IMR-90 (cell line): ENCODE measurements around the gene MINDY2. TPM values are rescaled to one million over a fixed set of nuclear protein-coding genes. Genes with fewer than 3 reads are reported as not detected.

Source experiments
- ATAC-seq: fragments of 200-7000 bp; cut with Tn5 transposase; 2 replicates; pipeline ENCODE4 v1.9.1; 2020; ENCODE audit warnings: low read depth, mild to moderate bottlenecking, moderate library complexity
- BruUV-seq: library from RNA; stranded (reverse); fragments of 400-500 nt; replicated peaks from 2 replicates; lab custom pipeline; 2021; lab: Mats Ljungman, UMichigan
- CTCF ChIA-PET: fragments of 300-600 bp; formaldehyde crosslinking; extraction: SDS; loops from one replicate; lab custom pipeline; 2021; ENCODE audit warnings: antibody characterized with exemption; lab: Yijun Ruan, JAX
- POLR2A ChIA-PET: fragments of 300-600 bp; sonication (Branson Sonifier 250); formaldehyde crosslinking; loops from one replicate; lab custom pipeline; 2022; ENCODE audit warnings: antibody characterized with exemption; ENCODE audit not compliant: unreplicated experiment; lab: Charles Lee
- DNase-seq: peaks from one replicate; pipeline ENCODE4 v3.0.0; 2013
- H2AFZ ChIP-seq: replicated peaks from 2 replicates; pipeline ENCODE3; 2013; ENCODE audit warnings: low read length, mild to moderate bottlenecking; ENCODE audit not compliant: poor library complexity
- H2AK5ac ChIP-seq: 2 replicates; pipeline ENCODE4 v1.6.1; 2013; ENCODE audit warnings: low read depth, low read length, inconsistent platforms
- H2AK9ac ChIP-seq: replicated peaks from 2 replicates; pipeline ENCODE3; 2013; ENCODE audit warnings: mild to moderate bottlenecking, low read depth, low read length, moderate library complexity; ENCODE audit not compliant: poor library complexity
- H2BK120ac ChIP-seq: 2 replicates; pipeline ENCODE4 v1.6.1; 2013; ENCODE audit warnings: low read depth, low read length, inconsistent platforms
- H2BK15ac ChIP-seq: 3 replicates; pipeline ENCODE4 v1.6.1; 2013; ENCODE audit warnings: low read depth, low read length, inconsistent platforms
- H2BK20ac ChIP-seq: 2 replicates; pipeline ENCODE4 v1.6.1; 2013; ENCODE audit warnings: low read depth, mild to moderate bottlenecking, inconsistent platforms, low read length, moderate library complexity
- H2BK5ac ChIP-seq: 2 replicates; pipeline ENCODE4 v1.6.1; 2013; ENCODE audit warnings: mild to moderate bottlenecking, low read depth, low read length, inconsistent platforms; ENCODE audit not compliant: poor library complexity, severe bottlenecking
- H3K14ac ChIP-seq: replicated peaks from 2 replicates; pipeline ENCODE4 v1.6.1; 2013; ENCODE audit warnings: low read depth, low read length, inconsistent platforms
- H3K18ac ChIP-seq: 2 replicates; pipeline ENCODE4 v1.6.1; 2013; ENCODE audit warnings: low read depth, low read length, control low read depth
- H3K23ac ChIP-seq: 2 replicates; pipeline ENCODE4 v1.6.1; 2013; ENCODE audit warnings: low read depth, low read length, inconsistent platforms
- H3K27ac ChIP-seq: 2 replicates; pipeline ENCODE4 v1.5.1; 2013; ENCODE audit warnings: mild to moderate bottlenecking, control low read depth, low read length; ENCODE audit not compliant: insufficient read depth
- H3K27me3 ChIP-seq: 2 replicates; pipeline ENCODE4 v1.6.1; 2013; ENCODE audit warnings: low read length; ENCODE audit not compliant: control insufficient read depth, insufficient read depth
- H3K36me3 ChIP-seq: 2 replicates; pipeline ENCODE4 v1.6.1; 2013; ENCODE audit warnings: low read length, mixed read lengths; ENCODE audit not compliant: control insufficient read depth, insufficient read depth
- H3K4ac ChIP-seq: 2 replicates; pipeline ENCODE4 v1.6.1; 2013; ENCODE audit warnings: low read depth, low read length, inconsistent platforms
- H3K4me1 ChIP-seq: 2 replicates; pipeline ENCODE4 v1.6.1; 2013; ENCODE audit warnings: low read length, mixed read lengths; ENCODE audit not compliant: control insufficient read depth, insufficient read depth
- H3K4me2 ChIP-seq: 2 replicates; pipeline ENCODE4 v1.6.1; 2013; ENCODE audit warnings: low read depth, mild to moderate bottlenecking, control low read depth, low read length, moderate library complexity
- H3K4me3 ChIP-seq: 2 replicates; pipeline ENCODE4 v1.5.1; 2013; ENCODE audit warnings: low read depth, mild to moderate bottlenecking, control low read depth, low read length, moderate library complexity; ENCODE audit not compliant: insufficient read depth
- H3K56ac ChIP-seq: 2 replicates; pipeline ENCODE4 v1.6.1; 2013; ENCODE audit warnings: low read length, inconsistent platforms; ENCODE audit not compliant: insufficient read depth; ENCODE audit errors: extremely low read depth
- H3K79me1 ChIP-seq, 2 experiments: 2 replicates each; pipeline ENCODE4 v1.6.1; 2013; ENCODE audit warnings: low read length in 2 of 2, inconsistent platforms in 1 of 2, low read depth in 1 of 2
- H3K9ac ChIP-seq: 2 replicates; pipeline ENCODE4 v1.6.1; 2013; ENCODE audit warnings: low read depth, low read length, control low read depth
- H3K9me1 ChIP-seq: 2 replicates; pipeline ENCODE4 v1.6.1; 2013; ENCODE audit warnings: low read length, inconsistent platforms; ENCODE audit not compliant: insufficient read depth
- H3K9me3 ChIP-seq: 2 replicates; pipeline ENCODE4 v1.6.1; 2013; ENCODE audit warnings: low read length; ENCODE audit not compliant: control insufficient read depth, insufficient read depth
- H4K20me1 ChIP-seq: 2 replicates; pipeline ENCODE4 v1.6.1; 2013; ENCODE audit warnings: low read length, inconsistent platforms; ENCODE audit not compliant: insufficient read depth
- H4K5ac ChIP-seq: 2 replicates; pipeline ENCODE4 v1.6.1; 2013; ENCODE audit warnings: mild to moderate bottlenecking, low read depth, low read length, control low read depth
- H4K8ac ChIP-seq, 2 experiments: 2 replicates each; pipeline ENCODE4 v1.6.1; 2013; ENCODE audit warnings: low read depth in 2 of 2, low read length in 2 of 2, control low read depth in 1 of 2, inconsistent platforms in 1 of 2
- H4K91ac ChIP-seq: 2 replicates; pipeline ENCODE4 v1.6.1; 2013; ENCODE audit warnings: low read depth, low read length, inconsistent platforms; ENCODE audit not compliant: insufficient read depth
- BHLHE40 ChIP-seq: fragments of 150-350 bp; IDR thresholded peaks from 2 replicates; pipeline ENCODE4 v1.6.1; 2016; ENCODE audit warnings: mild to moderate bottlenecking, low read depth, low read length
- ELK1 ChIP-seq: fragments of 150-350 bp; IDR thresholded peaks from 2 replicates; pipeline ENCODE4 v1.6.1; 2016; ENCODE audit warnings: low read depth, mild to moderate bottlenecking, low read length, moderate library complexity, borderline replicate concordance
- FOS ChIP-seq: fragments of 150-350 bp; IDR thresholded peaks from 2 replicates; pipeline ENCODE4 v1.6.1; 2016; ENCODE audit warnings: low read depth, low read length
- MAFK ChIP-seq: IDR thresholded peaks from 2 replicates; pipeline ENCODE4 v1.6.1; 2012; ENCODE audit warnings: low read depth, low read length, improper control_type of control experiment
- MAZ ChIP-seq: IDR thresholded peaks from 2 replicates; pipeline ENCODE4 v1.6.1; 2012; ENCODE audit warnings: low read depth, mild to moderate bottlenecking, low read length, improper control_type of control experiment, moderate library complexity, borderline replicate concordance
- RAD21 ChIP-seq: IDR thresholded peaks from 2 replicates; pipeline ENCODE4 v1.6.1; 2012; ENCODE audit warnings: low read length, improper control_type of control experiment
- RCOR1 ChIP-seq: IDR thresholded peaks from 2 replicates; pipeline ENCODE4 v1.6.1; 2012; ENCODE audit warnings: mild to moderate bottlenecking, low read length, improper control_type of control experiment; ENCODE audit not compliant: insufficient replicate concordance
- SMC3 ChIP-seq: fragments of 150-350 bp; IDR thresholded peaks from 2 replicates; pipeline ENCODE4 v1.6.1; 2016; ENCODE audit warnings: low read depth, mild to moderate bottlenecking, antibody characterized with exemption, low read length, moderate library complexity
- USF2 ChIP-seq: fragments of 150-350 bp; IDR thresholded peaks from 2 replicates; pipeline ENCODE4 v1.6.1; 2017; ENCODE audit warnings: mild to moderate bottlenecking, antibody characterized with exemption, low read length, low read depth
- WGBS, 2 experiments: methylation state at CpG; one replicate each; pipeline versions ENCODE4 v1.1.5 to v1.1.7; 2013; ENCODE audit warnings: missing lambda C conversion rate in 2 of 2; ENCODE audit not compliant: insufficient read length in 1 of 2; ENCODE audit errors: extremely low coverage in 2 of 2; 5-methylcytosine and 5-hydroxymethylcytosine counted together
- dilution Hi-C: fragments of 300-500 bp; cut with HindIII; formaldehyde crosslinking; loops from one replicate; pipeline ENCODE4 v1.14.3; 2018; ENCODE audit warnings: low sequenced_read_pairs; ENCODE audit not compliant: unreplicated experiment
- in situ Hi-C: fragments of 300-500 bp; cut with MboI; formaldehyde crosslinking; loops from 3 replicates; pipeline ENCODE4 v1.14.3; 2019; ENCODE audit warnings: low sequenced_read_pairs, inconsistent platforms, mixed read lengths
- intact Hi-C: fragments of 100-400 bp; cut with micrococcal nuclease; formaldehyde crosslinking; loops from 2 replicates; pipeline ENCODE4 v1.10.0; 2022
- polyA plus RNA-seq, 3 experiments: library from polyadenylated mRNA; depleted of rRNA; stranded (reverse); fragments of >200 nt; gene quantifications; 2 replicates each; pipeline ENCODE4 v1.2.3, GENCODE V29; 2012; ENCODE audit warnings: low replicate concordance in 1 of 3
- total RNA-seq: library from RNA; depleted of rRNA; stranded (reverse); fragments of >200 nt; gene quantifications from 2 replicates; pipeline ENCODE4 v1.2.3, GENCODE V29; 2012

MINDY2 gene
- total and polyA plus RNA-seq, 2 of the 4 experiments (the other 2 are of a cell fraction) = 4.0 to 9.3 TPM

GRCh38 chr15:58882243-58882642 is 111.1 kb downstream of the MINDY2 start:
- Histone ChIP-seq H3K18ac (no peak overlapping the region), H3K4me1 (no peaks in the 10 kb centered on the region), H3K9ac (no peak overlapping the region), H2BK20ac (no peak overlapping the region), H4K20me1 (no peaks in the 10 kb centered on the region; the same call in 1 of the 2 replicates), H2AK5ac (no peak overlapping the region), H3K4me3 (no peak overlapping the region), H2AK9ac (no peak overlapping the region), H3K36me3 (peaks cover 60% of the 10 kb centered on the region), H3K27me3 (no peaks in the 10 kb centered on the region), H2BK120ac (no peak overlapping the region), H3K4ac (no peak overlapping the region), H2BK5ac (no peak overlapping the region), H3K9me3 (no peaks in the 10 kb centered on the region), H4K91ac (no peak overlapping the region), H4K8ac (no peak overlapping the region), H3K4me2 (no peak overlapping the region), H4K5ac (no peak overlapping the region), H3K14ac (no peak overlapping the region), H3K9me1 (no peaks in the 10 kb centered on the region), H2AFZ (no peak overlapping the region), H3K27ac (no peak overlapping the region), H3K23ac (no peak overlapping the region), H3K79me1 (peaks cover 12 to 28% of the 10 kb centered on the region in 2 experiments; a peak in 3 of 4 replicates), H2BK15ac (no peak overlapping the region), H3K56ac (no peak overlapping the region)
- in situ Hi-C loops (no loop called here), dilution Hi-C loops (no loop called here), intact Hi-C loops (no loop called here)
- DNase-seq (no peak), ATAC-seq (no peak)
- POLR2A ChIA-PET = no interaction called here
- TF ChIP-seq SMC3 (no peak), USF2 (no peak), FOS (no peak), RAD21 (no peak), MAFK (no peak), RCOR1 (no peak), MAZ (no peak), ELK1 (no peak), BHLHE40 (no peak)
- 80% methylated on average over 1 of the region's 4 CpGs; no CpG with 5 or more reads in 1 of the 2 experiments for WGBS, 2 experiments
- no TSS peak for BruUV-seq
- CTCF ChIA-PET = no interaction called here
